Left ventricle myocardium superior (tissue), 1 donor: ENCODE results near the gene XRCC3. TPM values are rescaled to one million over a fixed set of nuclear protein-coding genes. Genes with fewer than 3 reads are reported as not detected.

Experiments used
- ATAC-seq: fragments of 200-7000 bp; cut with Tn5 transposase; one replicate; pipeline ENCODE4 v1.9.1; 2020; ENCODE audit warnings: mild to moderate bottlenecking, moderate library complexity
- DNase-seq: peaks from one replicate; pipeline ENCODE4 v3.0.0-alpha.2; 2020
- intact Hi-C: fragments of 100-400 bp; cut with micrococcal nuclease; formaldehyde crosslinking; loops from one replicate; pipeline ENCODE4 v1.11.0; 2022
- long read RNA-seq: library from polyadenylated mRNA; unstranded; transcript quantifications from one replicate; pipeline ENCODE4 v2.0.0, GENCODE V29; 2021
- total RNA-seq: library from RNA; stranded (reverse); fragmentation: NEBNext Ultra II Directional; extraction: Animal tissue kit (Norgen Biotek cat#: 25700); gene quantifications from one replicate; pipeline ENCODE4 v1.2.1, GENCODE V29; 2021
- donor health status: DM: no; HTN: yes; CAD: no; lungs with severe emphysema.

XRCC3 gene
- 2.7 TPM for total RNA-seq
- long read RNA-seq, partial matches to known transcripts, result 0 of 3 reads
- long read RNA-seq, other reads (novel, unspliced or antisense), result 2 of 3 reads

DNA sequence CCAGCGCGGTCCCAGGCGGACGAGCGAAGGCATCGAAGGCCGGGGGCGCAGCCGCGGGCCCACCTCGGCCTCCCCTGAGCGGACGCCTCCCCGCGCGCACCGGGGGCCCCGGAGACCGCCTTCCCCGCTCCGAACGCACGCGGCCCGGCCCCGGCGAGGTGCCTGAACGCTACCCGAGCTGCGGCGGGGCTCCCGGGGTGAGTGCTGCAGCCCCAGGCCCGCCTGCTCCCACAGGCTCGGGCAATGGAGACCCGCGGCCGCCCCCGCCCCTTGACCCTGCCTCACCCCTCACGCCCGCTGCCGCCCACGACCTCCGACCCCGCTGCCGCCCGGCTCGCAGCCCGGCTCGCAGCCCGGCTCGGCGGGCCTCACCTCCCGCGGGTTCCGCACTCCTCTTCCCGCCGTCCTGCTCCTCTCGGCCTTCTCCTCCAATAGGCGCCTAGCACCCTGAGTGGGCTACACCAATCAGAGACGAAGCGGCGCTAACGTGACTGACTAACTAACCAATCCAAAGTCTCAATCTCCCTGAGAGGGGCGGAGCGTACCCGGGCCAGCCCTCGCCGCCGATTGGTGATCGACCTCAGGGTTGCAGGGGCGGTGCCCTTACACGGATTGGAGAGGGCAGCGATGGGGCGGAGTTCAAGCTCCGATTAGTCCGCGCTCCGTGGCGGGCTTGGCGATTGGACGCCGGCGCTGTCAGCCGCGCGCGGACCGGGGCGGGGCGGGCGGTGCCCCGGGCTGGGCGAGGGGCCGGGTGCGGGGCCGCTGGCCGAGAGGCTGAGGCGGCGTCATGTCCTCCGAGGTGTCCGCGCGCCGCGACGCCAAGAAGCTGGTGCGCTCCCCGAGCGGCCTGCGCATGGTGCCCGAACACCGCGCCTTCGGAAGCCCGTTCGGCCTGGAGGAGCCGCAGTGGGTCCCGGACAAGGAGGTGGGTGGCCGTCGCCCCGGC lies at the start of gene XRCC3, which contains the start of gene ZFYVE21:
Gene XRCC3, minus strand, starts transcription at position 400 of the 949 bp plus-strand sequence. CDS start 4,364 bp downstream, outside the sequence.
Gene ZFYVE21, plus strand, starts transcription at position 759 of the 949 bp plus-strand sequence. Its CDS starts 32 bp downstream, at position 791.
- ATAC-seq (peak; percentile 95), DNase-seq (peak; percentile 100)
- intact Hi-C loops, result no loop called here

DNA sequence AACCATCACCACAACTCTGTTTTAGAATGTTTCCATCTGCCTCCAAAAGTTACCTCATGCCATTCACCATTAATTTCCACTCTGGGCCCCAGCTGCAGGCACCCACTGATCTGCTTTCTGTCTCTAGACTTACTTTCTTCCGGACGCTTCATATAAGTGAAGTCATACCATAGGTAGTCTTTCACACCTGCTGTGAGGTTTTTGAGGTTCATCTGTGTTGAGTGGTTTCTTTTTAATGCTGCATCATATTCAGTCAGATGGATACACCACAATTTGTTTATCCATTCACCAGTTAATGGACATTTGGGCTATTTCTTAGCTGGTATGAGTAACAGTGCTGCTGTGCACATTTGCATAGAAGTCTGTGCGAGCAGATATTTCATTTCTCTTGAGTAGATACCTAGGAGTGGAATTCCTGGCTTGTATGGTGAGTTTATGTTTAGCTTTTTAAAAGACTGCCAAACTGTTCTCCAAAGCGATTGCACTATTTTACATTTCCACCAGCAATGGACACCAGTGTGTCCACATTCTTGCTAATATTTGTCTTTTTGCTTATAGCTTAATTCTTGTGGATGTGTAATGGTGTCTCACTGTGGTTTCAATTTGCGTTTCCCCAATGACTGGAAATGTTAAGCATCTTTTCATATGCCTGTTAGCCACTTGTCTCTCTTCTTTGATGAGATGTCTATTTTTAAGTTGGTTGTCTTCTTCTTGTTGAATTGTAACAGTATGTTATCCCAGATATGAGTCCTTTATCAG lies 48.7 kb upstream of the XRCC3 start:
- DNase-seq (no peak), ATAC-seq (no peak)
- intact Hi-C loops, result no loop called here

DNA sequence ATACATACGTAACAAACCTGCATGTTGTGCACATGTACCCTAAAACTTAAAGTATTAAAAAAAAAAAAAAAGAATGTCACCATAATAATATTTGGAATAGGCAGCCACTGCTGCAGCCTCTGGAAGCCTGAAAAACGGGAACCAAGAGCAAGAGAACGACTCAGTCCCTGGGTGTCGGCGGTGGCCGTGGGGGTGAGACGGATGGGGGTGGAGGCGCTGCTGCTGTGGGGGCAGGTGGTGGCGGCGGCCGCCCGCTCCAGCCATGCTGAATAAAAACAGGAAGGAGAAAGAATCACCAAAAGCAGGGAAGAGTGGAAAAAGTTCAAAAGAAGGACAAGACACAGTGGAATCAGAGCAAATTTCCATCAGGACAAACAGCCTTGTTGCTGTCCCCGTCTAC lies 47.3 kb upstream of the XRCC3 start:
- ATAC-seq, result no peak
- intact Hi-C loops, result no loop called here
- no peak for DNase-seq

DNA sequence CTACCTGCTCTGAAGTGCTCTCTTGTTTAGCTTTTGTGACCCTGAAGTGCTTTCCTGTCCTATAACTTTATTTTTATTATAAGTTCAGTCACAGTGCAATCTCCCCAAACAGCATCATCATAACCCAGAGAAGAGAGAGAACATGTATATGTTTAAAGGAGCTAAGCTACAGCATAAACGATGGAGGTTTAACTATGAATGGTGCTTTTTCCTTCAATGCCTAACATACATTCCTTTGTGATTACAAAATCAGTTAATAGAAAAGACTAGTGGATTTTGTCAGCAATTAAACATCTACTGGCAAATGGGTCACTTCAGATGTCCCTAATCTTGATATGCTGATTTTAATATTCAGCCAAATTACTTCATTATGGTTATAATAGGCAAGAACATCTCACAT lies 46.8 kb upstream of the XRCC3 start:
- intact Hi-C loops, result no loop called here
- ATAC-seq (no peak), DNase-seq (no peak)

DNA sequence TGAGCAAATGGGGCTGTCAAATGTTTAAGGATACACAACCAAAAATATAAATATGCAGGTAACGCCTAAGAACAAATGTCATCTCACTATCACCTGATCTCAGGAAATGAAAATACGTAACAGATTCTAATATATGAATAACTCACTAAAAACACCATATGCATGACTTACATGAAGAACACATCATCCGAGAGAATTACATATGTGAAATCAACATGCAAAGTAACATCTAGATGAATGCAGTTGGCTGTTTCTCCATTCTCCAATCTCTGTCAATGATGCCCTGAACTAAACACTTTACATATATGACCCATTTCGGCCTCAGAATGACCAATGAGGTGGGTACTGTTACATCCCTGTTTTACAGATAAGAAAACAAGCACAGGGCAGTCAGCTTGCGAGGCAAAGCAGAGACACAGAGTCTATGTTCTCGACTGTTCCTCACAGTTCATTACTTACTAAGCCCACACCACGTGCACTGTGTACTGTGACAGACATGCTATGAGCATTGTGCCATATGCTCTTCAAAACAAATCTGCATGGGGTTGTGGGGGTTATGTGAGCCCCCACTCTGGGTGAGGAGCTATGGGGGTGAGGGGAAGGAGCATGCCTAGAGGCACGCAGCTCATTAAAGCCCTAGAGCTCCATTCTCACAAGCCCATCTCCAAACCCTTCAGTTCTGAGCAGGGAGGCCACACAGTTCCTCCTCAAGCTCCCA lies 43.0 kb upstream of the XRCC3 start:
- DNase-seq (no peak), ATAC-seq (peak; percentile 15)
- intact Hi-C loops, result no loop called here

DNA sequence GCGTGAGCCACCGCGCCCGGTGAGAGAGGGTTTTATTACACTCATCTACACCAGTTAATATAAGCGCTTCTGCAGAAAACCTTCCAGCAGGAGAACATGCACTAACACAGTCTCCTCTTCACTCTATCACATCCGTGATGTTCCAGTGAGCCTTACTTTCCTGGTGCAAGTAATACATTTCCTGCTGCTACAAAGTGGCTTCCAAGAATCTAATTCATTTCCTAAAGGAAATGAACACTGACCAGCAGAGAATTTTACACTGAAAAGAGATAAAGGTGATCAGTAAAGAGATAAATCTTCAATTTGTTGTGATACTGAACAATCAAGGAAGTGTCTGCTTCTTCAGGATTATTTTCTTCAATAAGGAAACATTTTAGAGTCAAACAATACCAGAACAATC lies 39.8 kb upstream of the XRCC3 start:
- no peak for DNase-seq
- intact Hi-C loops, result no loop called here
- no peak for ATAC-seq

DNA sequence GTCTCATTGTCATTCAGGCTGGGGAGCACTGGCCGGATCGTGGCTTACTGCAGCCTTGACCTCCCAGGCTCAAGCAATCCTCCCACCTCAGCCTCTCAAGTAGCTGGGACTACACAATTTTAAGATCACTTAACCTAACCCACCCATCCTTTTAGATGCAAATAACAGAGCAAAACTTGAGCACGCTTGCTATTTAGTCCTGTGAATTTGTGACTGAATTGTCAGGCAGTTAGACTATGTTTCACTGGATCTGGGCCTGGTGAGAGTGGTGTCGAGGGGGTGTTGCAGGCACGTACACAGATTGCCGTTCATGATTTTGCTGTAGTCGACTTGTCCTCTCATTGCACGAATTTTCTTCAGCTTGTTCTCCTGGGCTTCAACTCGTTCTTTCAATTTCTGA lies 38.5 kb upstream of the XRCC3 start:
- DNase-seq (no peak), ATAC-seq (no peak)
- intact Hi-C loops, result no loop called here

DNA sequence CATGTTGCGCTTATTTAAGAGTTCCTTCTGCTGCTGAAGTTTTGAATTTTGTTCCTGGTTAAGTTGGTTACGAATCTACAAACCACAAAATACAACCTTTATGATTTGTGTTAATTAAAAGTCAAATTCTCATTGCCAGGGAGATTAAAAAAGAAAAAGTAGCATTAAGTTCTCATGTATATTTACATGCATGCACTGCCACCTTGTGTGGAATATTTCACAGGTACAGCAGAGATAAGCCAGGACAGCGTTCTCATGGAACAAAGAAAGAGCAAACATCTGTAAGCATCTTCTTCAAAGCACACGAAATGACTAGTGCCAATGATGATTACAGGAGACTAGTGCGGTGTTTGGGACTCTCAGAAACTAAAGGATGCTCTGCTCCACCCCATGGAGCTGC lies 34.6 kb upstream of the XRCC3 start:
- DNase-seq (no peak), ATAC-seq (no peak)
- intact Hi-C loops, result no loop called here

DNA sequence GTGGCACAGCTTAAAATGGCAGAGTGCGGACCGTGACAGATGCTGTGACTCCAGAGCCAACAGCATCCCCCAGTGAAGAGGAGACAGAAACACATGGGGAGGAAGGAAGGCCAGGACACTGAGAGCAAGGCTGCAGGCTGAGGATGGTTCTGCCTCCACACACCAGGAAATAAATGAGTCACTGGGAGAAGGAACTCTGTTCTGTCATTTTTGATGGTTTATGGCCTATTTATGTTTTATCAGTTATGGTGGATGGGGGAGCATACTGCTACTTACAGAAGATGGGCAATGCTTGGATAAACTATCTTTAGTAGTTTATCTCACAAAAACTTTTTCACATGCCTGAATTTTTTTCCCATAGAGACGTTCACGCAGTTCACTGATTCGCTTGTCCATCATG lies 34.2 kb upstream of the XRCC3 start:
- ATAC-seq (no peak), DNase-seq (no peak)
- intact Hi-C loops, result no loop called here

DNA sequence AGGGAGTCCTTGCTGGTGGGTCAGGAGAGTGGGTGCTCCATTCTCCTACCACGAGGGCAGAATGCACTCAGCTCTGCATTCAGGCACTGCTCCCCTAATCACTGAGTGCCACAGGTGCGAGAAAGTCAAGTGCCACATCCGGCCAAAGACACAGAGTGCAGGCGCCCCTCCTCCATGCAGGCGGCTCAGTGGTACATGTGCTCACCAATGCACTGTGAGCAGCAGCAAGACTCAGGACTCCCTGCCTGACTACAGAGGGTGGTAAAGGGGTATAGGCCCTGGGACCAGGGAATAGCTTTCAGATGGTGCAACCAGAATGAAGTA lies 33.2 kb upstream of the XRCC3 start:
- intact Hi-C loops, result no loop called here
- no peak for DNase-seq
- ATAC-seq, result no peak

DNA sequence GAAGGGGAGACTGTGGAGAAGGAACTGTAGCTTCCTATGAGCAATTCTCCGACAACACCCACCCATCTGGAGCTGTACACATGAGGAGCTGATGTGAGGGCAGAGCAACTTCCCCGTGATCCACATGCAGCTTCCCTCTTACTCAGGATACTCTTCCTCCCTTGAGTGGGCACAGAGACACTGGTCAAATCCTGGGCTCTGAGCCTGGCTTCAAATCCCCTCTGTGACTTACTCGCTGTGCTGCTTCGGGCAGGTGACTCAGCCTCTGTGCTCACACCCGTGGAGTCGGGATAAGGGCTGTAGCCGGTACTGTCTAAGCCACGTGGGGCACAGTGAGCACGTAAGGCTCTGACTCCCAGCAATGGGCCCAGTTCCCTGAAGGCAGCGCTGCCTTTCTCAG lies 31.4 kb upstream of the XRCC3 start:
- no peak for ATAC-seq
- no peak for DNase-seq
- intact Hi-C loops, result no loop called here

DNA sequence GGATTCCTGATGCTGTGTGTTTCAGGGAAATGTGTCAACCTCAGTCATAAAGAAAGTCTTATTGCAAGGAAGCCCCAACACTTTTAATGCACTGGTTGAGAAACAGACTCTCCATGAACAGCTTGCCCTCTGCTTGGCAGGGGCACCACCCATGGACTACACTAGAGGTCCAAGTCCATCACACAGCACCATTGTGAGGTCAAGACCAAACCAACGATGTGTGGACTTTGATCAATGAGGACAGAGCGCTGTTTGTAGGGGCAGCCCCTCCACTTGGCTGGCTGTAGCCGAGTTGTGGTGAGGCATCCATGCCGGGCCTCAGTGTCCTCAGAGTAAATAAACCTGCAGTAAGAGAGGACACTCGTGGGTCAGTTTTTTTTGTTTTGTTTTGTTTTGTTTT lies 30.2 kb upstream of the XRCC3 start:
- intact Hi-C loops, result no loop called here
- ATAC-seq (no peak), DNase-seq (no peak)

DNA sequence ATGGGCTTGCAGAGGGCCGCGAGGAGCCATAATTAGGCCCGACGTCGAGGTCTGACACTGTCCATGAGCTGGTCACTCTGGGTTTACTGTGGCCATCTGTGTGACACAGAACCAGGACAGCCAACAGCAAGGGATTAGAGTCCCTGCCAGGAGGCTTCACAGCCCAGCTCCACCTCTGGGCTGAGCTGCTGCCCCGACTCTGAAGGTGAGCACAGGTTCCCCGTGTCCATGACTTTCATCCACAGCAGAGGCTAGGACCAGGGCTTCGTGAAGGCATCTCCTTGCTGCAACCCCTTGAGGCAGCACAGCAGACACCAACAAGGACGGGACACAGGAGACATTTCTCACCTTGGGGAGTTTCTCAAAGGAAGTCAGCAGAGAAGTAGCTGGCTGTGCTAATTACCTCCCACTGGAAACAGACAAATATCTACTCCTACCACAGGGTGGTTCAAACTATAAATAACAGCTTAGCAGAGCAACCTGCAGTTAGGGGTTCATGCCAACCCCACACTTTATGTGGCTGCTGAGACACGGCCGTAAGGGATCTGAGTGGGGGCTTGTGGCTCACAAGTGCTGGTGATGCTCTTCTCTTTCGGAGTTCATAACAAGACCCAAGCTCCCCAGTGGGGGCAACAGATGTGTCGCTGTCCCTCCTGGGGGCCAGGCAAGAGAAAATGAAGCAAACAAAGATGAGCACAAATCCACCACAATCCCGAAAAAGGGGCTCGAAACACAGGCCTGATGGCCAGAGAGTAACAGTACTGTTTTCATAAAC lies 29.6 kb upstream of the XRCC3 start:
- intact Hi-C loops, result no loop called here

DNA sequence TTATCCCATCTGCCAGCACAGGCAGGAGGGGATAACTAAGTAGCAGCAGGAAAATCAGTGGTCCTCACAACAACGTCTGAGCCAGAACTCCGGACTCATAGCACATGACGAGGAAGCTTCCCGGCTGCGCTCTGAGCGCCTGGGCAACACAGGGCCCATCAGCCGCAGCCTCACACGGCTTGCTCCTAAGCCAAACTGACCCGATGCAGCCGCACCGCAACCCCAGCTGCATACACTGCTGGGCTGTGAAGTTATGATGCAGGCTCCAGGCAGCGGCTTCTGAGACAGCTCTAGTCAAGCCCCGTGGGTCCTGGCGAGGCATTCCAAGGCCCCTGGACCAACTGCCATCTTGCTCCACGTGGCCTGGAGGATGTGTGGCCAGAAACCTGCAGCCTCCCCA lies 28.4 kb upstream of the XRCC3 start:
- intact Hi-C loops, result no loop called here
- ATAC-seq, result no peak

More for the DNA sequence above, 29.6 kb upstream of the XRCC3 start:
- no peak for ATAC-seq
- no peak for DNase-seq

DNA sequence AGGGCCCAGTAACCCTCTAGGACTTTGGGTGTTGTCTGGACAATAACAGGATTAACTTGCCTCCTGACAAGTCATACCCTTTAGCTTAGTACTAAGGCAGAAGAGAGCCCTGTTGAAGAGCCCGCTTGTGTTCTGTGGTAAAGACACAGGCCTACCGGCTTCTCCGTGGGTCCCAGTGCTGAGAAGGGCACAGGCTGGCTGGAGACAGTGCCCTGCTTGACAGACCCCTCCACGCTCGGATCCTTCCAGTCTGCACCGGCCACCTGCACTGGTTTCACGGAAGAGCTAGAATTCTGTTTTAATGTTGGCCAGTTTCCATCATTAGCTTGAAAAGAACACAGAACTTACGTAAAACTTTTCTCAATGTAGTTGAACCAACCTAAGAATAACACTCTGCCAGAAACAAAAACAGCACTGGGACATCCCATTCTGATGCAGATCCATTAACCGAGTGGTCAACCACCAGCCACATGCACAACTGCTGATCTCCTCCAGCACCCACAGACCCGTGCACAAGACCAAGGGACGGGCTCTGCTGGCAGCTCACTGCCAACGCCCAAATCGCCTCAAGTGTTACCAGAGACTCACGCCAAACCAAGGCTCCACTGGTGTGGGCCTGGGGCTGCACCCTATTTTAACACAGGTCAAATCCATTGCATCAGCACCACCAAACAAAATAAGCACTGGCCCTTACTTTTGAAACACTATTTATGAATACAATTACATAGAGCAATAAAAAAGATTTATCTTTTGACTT lies 27.4 kb upstream of the XRCC3 start:
- DNase-seq (no peak), ATAC-seq (no peak)
- intact Hi-C loops, result no loop called here

More for the DNA sequence above, 28.4 kb upstream of the XRCC3 start:
- DNase-seq, result no peak

DNA sequence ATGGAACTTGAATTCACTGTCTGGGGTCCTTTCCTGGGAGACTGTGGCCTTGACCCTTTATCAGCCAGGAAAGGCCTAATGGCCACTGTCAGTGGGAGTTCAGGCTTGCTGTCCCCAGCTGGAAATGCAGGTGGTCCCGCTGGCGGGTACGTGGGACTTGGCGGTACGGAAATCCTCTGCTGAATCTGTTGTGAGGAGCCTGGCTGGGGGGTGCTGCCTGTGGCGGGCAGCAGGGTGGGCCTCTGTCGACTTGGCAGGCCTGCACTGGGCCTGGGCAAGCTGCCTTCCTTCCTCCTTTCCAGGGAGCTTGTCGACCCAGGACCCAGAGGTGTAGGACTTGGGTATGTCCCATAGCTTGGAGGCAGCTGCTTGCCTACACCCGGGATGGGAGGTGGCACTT lies 26.6 kb upstream of the XRCC3 start:
- DNase-seq (no peak), ATAC-seq (no peak)
- intact Hi-C loops, result no loop called here

DNA sequence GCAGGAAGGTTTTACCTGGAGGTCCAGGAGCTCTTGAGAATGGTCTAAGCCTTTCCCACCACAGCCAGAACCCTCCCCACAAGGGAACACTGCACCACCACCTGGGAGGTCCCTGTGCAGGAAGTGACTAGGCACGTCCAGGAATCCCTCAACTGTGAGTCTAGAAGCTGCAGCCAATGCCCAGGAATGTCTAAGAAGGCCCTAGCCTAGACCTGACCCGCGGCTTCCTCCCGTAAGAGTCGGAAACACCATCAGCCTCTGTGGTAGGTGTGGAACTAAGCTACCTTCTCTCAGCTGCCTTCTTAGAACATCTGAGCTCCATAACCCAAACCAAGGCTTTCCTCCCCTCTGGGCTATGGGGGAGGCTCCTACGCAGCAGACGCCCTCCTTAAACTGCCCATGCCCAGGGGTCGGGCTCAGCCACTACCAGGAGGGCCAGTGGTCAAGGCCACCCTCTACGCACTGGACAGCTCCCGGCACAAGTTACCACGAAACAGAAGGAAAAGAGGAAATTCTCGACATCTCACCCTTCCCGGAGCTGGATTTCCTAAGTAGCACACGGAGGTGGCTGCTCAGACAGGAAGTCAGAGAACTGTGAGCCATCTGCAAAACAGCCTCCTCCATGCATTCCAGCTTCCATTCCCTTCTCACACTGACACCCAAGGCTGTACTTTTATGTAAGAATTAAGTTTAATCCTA lies 25.9 kb upstream of the XRCC3 start:
- ATAC-seq (no peak), DNase-seq (no peak)
- intact Hi-C loops, result no loop called here
